Measurements from ENCODE around the gene HERC6. TPM values are rescaled to one million over a fixed set of nuclear protein-coding genes. Genes with fewer than 3 reads are reported as not detected.
"Not testable (repeated sequence)": the region's sequence is repeated elsewhere in the genome, so short reads cannot be mapped to it uniquely, and the experiment has no call there.

HERC6 gene
- 1 to 10 TPM; 5.7 to 8.6 (median 7.4) TPM for total RNA-seq
- 1 to 10 TPM; 5.4 to 8.5 (median 7.4) TPM for polyA plus RNA-seq

DNA sequence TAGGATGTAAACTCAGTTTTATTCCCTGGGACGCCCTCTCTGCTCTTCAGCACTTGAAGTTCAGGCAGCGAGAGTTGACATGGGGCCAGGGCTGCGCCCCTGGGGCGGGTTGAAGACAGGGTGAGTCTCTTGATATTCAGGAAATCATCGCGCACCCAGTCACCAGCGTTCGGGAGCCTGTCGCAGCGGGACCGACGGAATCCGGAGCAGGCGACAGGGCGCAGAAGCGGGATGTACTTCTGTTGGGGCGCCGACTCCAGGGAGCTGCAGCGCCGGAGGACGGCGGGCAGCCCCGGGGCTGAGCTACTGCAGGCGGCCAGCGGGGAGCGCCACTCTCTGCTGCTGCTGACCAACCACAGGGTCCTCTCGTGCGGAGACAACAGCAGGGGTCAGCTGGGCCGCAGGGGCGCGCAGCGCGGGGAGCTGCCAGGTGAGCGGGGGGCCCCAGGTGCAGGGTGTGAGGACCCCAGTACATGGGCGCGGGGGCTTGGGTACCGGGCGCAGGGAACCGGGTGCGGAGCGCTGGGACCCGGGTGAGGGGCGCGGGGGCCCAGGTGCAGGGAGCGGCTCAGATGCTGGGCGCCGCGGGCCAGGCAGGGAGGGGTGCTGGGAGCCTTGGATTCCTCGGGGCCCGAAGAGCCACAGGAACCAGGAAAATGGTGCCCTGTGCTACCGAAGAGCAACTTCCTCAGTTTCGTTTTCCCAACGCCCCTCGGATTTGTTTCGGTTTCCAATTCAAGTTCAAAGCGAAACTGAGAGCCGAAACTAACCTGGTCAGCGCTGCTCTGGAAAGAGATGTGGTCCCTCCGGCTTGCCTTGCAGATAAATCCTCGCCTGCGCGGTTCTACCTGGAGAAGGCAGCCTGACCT is at the start of gene HERC6:
HERC6 (plus strand) TSS at position 162 of the 869 bp plus-strand sequence; CDS start at position 232, 70 bp downstream.
- H3K27me3 ChIP-seq, result no peaks in the 10 kb centered on the region
- H3K4me1 ChIP-seq, result no peaks in the 10 kb centered on the region
- H3K36me3 ChIP-seq, result no peaks in the 10 kb centered on the region
- peak within 1 kb of the TSS; percentile 89 to 95 (median 92) for H3K27ac ChIP-seq
- 1% methylated on average over 62 of the region's 62 CpGs for WGBS, 2 donors
- DNase-seq, result peak; percentile 89
- no peak for TF ChIP-seq EP300 (IDR thresholded peaks at IDR 0.05)
- no peak for TF ChIP-seq POLR2A (IDR thresholded peaks at IDR 0.05)
- peak in 3 of 4 donors; percentile 46 to 58 (median 47) for TF ChIP-seq POLR2AphosphoS5 (IDR thresholded peaks at IDR 0.05)
- TF ChIP-seq, protein P1, sequence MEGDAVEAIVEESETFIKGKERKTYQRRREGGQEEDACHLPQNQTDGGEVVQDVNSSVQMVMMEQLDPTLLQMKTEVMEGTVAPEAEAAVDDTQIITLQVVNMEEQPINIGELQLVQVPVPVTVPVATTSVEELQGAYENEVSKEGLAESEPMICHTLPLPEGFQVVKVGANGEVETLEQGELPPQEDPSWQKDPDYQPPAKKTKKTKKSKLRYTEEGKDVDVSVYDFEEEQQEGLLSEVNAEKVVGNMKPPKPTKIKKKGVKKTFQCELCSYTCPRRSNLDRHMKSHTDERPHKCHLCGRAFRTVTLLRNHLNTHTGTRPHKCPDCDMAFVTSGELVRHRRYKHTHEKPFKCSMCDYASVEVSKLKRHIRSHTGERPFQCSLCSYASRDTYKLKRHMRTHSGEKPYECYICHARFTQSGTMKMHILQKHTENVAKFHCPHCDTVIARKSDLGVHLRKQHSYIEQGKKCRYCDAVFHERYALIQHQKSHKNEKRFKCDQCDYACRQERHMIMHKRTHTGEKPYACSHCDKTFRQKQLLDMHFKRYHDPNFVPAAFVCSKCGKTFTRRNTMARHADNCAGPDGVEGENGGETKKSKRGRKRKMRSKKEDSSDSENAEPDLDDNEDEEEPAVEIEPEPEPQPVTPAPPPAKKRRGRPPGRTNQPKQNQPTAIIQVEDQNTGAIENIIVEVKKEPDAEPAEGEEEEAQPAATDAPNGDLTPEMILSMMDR (IDR thresholded peaks at IDR 0.05), result peak; percentile 60 to 87 (median 70)
- intact Hi-C loops (cut with DNase I), result loop anchor here (2.0 to 5.0 kb wide), 4 partner anchors 78 to 162 kb away; partner anchors contain the start of genes HERC5, PPM1K and PYURF
- H3K4me3 ChIP-seq, result peak within 1 kb of the TSS; percentile 88 to 100 (median 98)
- H3K9me3 ChIP-seq, result no peaks in the 10 kb centered on the region

DNA sequence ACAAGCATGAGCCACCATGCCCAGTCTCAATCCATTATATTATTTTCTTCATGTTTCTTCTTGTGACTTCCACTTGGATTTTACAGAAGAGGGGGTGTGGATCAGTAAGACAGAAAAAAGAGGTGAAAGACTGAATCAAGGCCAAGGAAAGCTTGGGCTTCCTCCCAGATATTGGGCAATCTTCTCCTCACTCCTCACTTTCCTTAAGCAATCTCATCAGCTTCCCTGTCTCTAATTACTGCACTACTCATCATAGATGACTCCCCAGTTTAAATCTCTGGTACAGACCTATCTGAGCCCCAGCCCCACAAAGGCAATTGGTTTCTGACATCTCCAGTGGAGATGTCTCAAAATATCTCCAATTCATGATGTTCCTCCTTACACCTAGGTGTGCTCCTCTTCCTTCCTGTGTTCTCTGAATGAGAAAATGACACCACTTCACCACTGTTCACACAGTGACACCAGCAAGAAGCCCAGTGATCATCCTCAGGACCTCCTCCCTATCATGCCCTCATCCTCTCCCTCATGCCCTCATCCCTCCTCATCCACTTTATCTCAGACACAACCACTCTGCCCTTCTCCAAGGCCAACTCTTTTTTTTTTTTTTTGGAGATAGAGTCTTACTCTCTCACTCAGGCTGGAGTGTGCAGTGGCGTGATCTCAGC is 44.8 kb upstream of the HERC6 start:
- Histone ChIP-seq H3K4me3 (no peak overlapping the region), H3K36me3 (no peaks in the 10 kb centered on the region), H3K9me3 (no peaks in the 10 kb centered on the region), H3K4me1 (peaks cover 0 to 4% (median 0%) of the 10 kb centered on the region in 4 donors), H3K27ac (no peak overlapping the region), H3K27me3 (no peaks in the 10 kb centered on the region)
- TF ChIP-seq POLR2AphosphoS5 (IDR thresholded peaks at IDR 0.05), result no peak
- TF ChIP-seq, protein P1 (IDR thresholded peaks at IDR 0.05), result no peak
- TF ChIP-seq EP300 (IDR thresholded peaks at IDR 0.05), result no peak
- no peak for TF ChIP-seq POLR2A (IDR thresholded peaks at IDR 0.05)
- WGBS, 2 donors, result 90 to 100% methylated on average over 1 of the region's 1 CpG
- no peak for DNase-seq
- intact Hi-C loops (cut with DNase I), result no loop called here

DNA sequence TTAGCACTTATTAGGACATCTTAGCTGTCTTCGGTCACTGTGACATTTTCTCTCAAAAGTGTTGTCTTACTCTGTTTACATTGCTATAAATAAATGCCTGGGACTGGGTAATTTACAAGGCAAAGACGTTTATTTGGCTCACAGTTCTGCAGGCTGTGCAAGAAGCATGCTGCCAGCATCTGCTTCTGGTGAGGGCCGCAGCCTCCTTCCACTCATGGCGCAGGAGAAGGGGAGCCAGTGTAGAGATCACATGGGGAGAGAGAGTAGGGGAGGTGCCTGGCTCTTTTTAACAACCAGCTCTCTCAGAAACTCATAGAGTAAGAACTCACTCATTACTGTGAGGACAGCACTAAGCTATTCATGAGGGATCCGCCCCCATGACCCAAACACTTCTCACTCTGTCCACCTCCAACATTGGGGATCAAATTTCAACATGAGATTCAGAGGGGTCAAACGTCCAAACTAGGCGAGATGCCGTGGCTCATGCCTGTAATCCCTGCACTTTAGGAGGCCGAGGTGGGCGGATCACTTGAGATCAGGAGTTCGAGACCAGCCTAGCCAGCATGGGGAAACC is 43.5 kb upstream of the HERC6 start:
- Histone ChIP-seq H3K27me3 (no peaks in the 10 kb centered on the region), H3K4me1 (peaks cover 0 to 7% (median 0%) of the 10 kb centered on the region in 4 donors), H3K9me3 (no peaks in the 10 kb centered on the region), H3K27ac (no peak overlapping the region), H3K4me3 (no peak overlapping the region), H3K36me3 (no peaks in the 10 kb centered on the region)
- TF ChIP-seq EP300 (IDR thresholded peaks at IDR 0.05), result no peak
- TF ChIP-seq, protein P1 (IDR thresholded peaks at IDR 0.05), result no peak
- TF ChIP-seq POLR2AphosphoS5 (IDR thresholded peaks at IDR 0.05), result no peak
- TF ChIP-seq POLR2A (IDR thresholded peaks at IDR 0.05), result no peak
- no peak for DNase-seq
- 54 to 66% methylated on average over 11 of the region's 11 CpGs for WGBS, 2 donors
- intact Hi-C loops (cut with DNase I), result no loop called here

DNA sequence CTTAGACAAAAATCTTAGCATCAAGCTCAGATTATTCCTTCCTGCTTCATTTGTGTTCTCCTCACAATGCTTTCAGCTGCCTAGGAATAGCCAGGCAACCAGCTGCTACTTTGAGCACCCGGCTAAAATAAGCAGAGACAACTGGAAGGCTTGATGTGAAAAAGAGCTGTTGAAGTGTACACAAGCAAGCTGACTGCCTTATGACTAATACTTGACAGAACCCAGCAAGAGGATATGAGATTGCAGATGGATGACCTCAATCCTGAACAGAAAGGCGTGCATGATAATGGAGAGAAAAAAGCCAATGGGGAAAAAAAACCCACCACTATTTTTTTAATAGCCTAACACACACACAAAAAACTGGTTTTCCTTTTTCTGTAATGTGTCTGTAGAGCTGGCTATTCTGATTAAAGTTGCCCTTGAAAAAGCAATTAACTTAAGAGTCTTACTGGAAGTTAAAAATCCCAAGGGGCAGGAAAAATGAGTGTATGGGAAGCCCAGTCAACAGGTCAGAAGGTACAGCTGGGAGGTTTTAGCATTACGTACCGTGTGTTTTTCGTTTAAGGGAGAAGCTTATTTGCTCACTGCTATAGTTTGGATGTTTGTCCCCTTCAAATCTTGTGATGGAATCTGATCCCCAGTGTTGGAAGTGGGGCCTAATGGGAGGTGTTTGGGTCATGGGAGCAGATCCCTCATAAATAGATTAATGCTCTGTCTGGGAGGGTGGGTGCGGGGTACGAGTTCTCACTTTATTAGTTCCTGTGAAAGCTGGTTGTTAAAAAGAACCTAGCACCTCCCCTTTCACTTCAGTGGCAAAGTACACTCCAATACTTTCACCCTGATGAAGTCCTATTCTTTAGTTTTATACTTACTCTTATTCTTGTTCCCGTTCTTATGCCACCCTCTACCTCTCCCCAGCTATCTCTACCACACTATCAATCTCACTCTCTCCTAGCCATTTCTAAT is 37.1 kb upstream of the HERC6 start:
- Histone ChIP-seq H3K9me3 (no peaks in the 10 kb centered on the region), H3K27me3 (no peaks in the 10 kb centered on the region), H3K36me3 (no peaks in the 10 kb centered on the region), H3K4me1 (peaks cover 0 to 19% (median 12%) of the 10 kb centered on the region in 4 donors), H3K4me3 (no peak overlapping the region), H3K27ac (peak overlapping the region; percentile 7 to 70 (median 46))
- TF ChIP-seq POLR2AphosphoS5 (IDR thresholded peaks at IDR 0.05) (peak; percentile 60 to 82 (median 80)), POLR2A (IDR thresholded peaks at IDR 0.05) (no peak), EP300 (IDR thresholded peaks at IDR 0.05) (peak in 1 of 4 donors; percentile 20)
- TF ChIP-seq, protein P1 (IDR thresholded peaks at IDR 0.05), result no peak
- DNase-seq, result peak; percentile 74
- intact Hi-C loops (cut with DNase I), result no loop called here
- WGBS, 2 donors, result 68 to 69% methylated on average over 8 of the region's 8 CpGs

DNA sequence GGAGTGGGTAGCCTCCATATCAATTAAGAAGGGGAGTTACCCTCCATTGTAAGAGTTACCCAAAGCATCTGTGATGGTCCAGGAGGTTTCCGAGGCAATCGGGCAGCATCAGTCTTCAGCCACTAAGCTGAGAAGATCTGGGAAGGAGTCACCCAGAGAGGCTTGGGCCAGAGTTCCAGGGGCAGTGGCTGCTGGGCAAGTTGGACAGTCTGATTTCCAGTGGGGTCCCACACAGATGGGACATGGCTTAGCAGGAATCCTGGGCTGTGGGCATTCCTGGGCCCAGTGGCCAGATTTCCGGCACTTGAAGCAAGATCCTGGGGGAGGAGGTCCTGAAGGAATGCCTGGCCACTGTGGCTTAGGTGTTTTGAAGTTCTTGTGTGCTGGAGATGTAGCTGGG is 31.8 kb upstream of the HERC6 start:
- H3K27me3 ChIP-seq; intact Hi-C loops (cut with DNase I): not testable (repeated sequence)

DNA sequence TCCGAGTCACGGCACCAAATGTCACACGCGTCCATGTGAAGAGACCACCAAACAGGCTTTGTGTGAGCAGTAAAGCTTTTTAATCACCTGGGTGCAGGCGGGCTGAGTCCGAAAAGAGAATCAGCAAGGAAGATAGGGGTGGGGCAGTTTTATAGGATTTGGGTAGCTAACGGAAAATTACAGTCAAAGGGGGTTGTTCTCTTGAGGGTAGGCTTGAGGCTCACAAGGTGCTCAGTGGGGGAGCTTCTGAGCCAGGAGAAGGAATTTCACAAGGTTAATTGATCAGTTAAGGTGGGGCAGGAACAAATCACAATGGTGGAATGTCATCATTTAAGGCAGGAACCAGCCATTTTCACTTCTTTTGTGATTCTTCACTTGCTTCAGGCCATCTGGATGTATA is 29.9 kb upstream of the HERC6 start:
- H3K4me1 ChIP-seq; H3K27ac ChIP-seq; H3K27me3 ChIP-seq; H3K36me3 ChIP-seq; H3K9me3 ChIP-seq; intact Hi-C loops (cut with DNase I); H3K4me3 ChIP-seq; DNase-seq: not testable (repeated sequence)
- 70 to 73% methylated on average over 7 of the region's 7 CpGs for WGBS, 2 donors

More for the DNA sequence above, 31.8 kb upstream of the HERC6 start:
- not testable (repeated sequence) for H3K27ac ChIP-seq, H3K36me3 ChIP-seq, DNase-seq, H3K4me1 ChIP-seq, H3K4me3 ChIP-seq, H3K9me3 ChIP-seq
- 95 to 97% methylated on average over 3 of the region's 3 CpGs for WGBS, 2 donors

All from sigmoid colon (tissue), 7 donors.